Keratinocyte (primary cell): ENCODE measurements around the gene TSPAN17. TPM values are rescaled to one million over a fixed set of nuclear protein-coding genes. Genes with fewer than 3 reads are reported as not detected.

Experiments
- DNase-seq: peaks from one replicate; pipeline ENCODE4 v3.0.0-alpha.2; 2011; ENCODE audit warnings: low read depth, missing footprints, low spot score
- FAIRE-seq: peaks from 2 replicates; lab custom pipeline; 2011; peaks lifted over from hg19 to GRCh38; lab: Jason Lieb, UNC
- H2AFZ ChIP-seq: 2 replicates; pipeline ENCODE4 v1.6.0; 2012; ENCODE audit warnings: low read length, control low read depth, inconsistent platforms; ENCODE audit not compliant: control insufficient read depth
- H3K27ac ChIP-seq: 2 replicates; pipeline ENCODE4 v1.5.1; 2011; ENCODE audit warnings: low read length; ENCODE audit not compliant: control insufficient read depth, insufficient read depth
- H3K27me3 ChIP-seq: 3 replicates; pipeline ENCODE4 v1.6.0; 2011; ENCODE audit warnings: low read length; ENCODE audit not compliant: control insufficient read depth, insufficient read depth; ENCODE audit errors: extremely low read depth
- H3K36me3 ChIP-seq, 2 experiments: 2 replicates in 1 of 2; 3 replicates in 1 of 2; pipeline ENCODE4 v1.5.1; 2011; ENCODE audit warnings: low read length in 2 of 2, mild to moderate bottlenecking in 1 of 2; ENCODE audit not compliant: control insufficient read depth in 2 of 2, insufficient read depth in 2 of 2; ENCODE audit errors: extremely low read depth in 1 of 2
- H3K4me1 ChIP-seq: 3 replicates; pipeline ENCODE4 v1.5.1; 2011; ENCODE audit warnings: low read length; ENCODE audit not compliant: control insufficient read depth, insufficient read depth; ENCODE audit errors: extremely low read depth
- H3K4me2 ChIP-seq: 3 replicates; pipeline ENCODE4 v1.6.0; 2011; ENCODE audit warnings: low read depth, low read length; ENCODE audit not compliant: control insufficient read depth, insufficient read depth; ENCODE audit errors: extremely low read depth
- H3K4me3 ChIP-seq, 3 experiments: fragments of 200-600 bp in 1 of 3; sonication (generic) in 1 of 3; 2 replicates in 2 of 3; 3 replicates in 1 of 3; pipeline ENCODE4 v1.5.1; 2011 to 2016; ENCODE audit warnings: low read length in 3 of 3, mild to moderate bottlenecking in 3 of 3, control low read depth in 2 of 3, inconsistent platforms in 1 of 3, low read depth in 1 of 3, mixed read lengths in 1 of 3, mixed run types in 1 of 3, moderate library complexity in 1 of 3; ENCODE audit not compliant: control insufficient read depth in 2 of 3, insufficient read depth in 2 of 3; ENCODE audit errors: extremely low read depth in 1 of 3
- H3K79me2 ChIP-seq: 2 replicates; pipeline ENCODE4 v1.6.0; 2012; ENCODE audit warnings: low read length; ENCODE audit not compliant: control insufficient read depth, insufficient read depth
- H3K9ac ChIP-seq: 3 replicates; pipeline ENCODE4 v1.6.0; 2011; ENCODE audit warnings: low read length; ENCODE audit not compliant: control insufficient read depth, insufficient read depth; ENCODE audit errors: extremely low read depth
- H3K9me1 ChIP-seq: 3 replicates; pipeline ENCODE4 v1.6.0; 2011; ENCODE audit warnings: low read length; ENCODE audit not compliant: control insufficient read depth, insufficient read depth; ENCODE audit errors: extremely low read depth
- H3K9me3 ChIP-seq: 2 replicates; pipeline ENCODE4 v1.5.1; 2012; ENCODE audit warnings: low read depth, low read length; ENCODE audit not compliant: control insufficient read depth
- H4K20me1 ChIP-seq: 3 replicates; pipeline ENCODE4 v1.6.0; 2011; ENCODE audit warnings: low read length; ENCODE audit not compliant: control insufficient read depth, insufficient read depth; ENCODE audit errors: extremely low read depth
- EZH2 ChIP-seq: IDR thresholded peaks from one replicate; pipeline ENCODE4 v1.6.1; 2012; ENCODE audit warnings: inconsistent platforms, mild to moderate bottlenecking, low read length, moderate library complexity
- dilution Hi-C: fragments of 300-500 bp; cut with MboI; formaldehyde crosslinking; loops from one replicate; pipeline ENCODE4 v1.7.0; 2020; ENCODE audit warnings: low sequenced_read_pairs; ENCODE audit not compliant: extremely low pct_ligation_motif_present
- polyA plus RNA-seq, 5 experiments: library from polyadenylated mRNA; depleted of rRNA in 3 of 5; stranded (reverse) in 3 of 5; stranded (forward) in 1 of 5; unstranded in 1 of 5; fragments of >200 nt; gene quantifications; 1 replicate in 1 of 5; 2 replicates in 3 of 5; 3 replicates in 1 of 5; pipeline versions ENCODE4 v1.2.1 to v1.2.3, GENCODE V29; 2011 to 2012; ENCODE audit warnings: missing spikeins in 2 of 5, low read depth in 1 of 5, low replicate concordance in 1 of 5
- TF ChIP-seq, protein P1 (sequence below), 3 experiments: IDR thresholded peaks in 1 of 3; conservative IDR thresholded peaks in 1 of 3; optimal IDR thresholded peaks in 1 of 3; 2 replicates in 2 of 3; 3 replicates in 1 of 3; pipeline versions ENCODE3 to v1.5.1; 2011; ENCODE audit warnings: low read length in 3 of 3, mild to moderate bottlenecking in 3 of 3, moderate library complexity in 2 of 3, control low read depth in 1 of 3, inconsistent platforms in 1 of 3; ENCODE audit not compliant: insufficient read depth in 2 of 3; ENCODE audit errors: extremely low read depth in 1 of 3

The TSPAN17 gene
- polyA plus RNA-seq, 1 donor (not counting 4 experiments of a cell fraction or from before 2014, with no cell fraction given), result 53.1 TPM

DNA sequence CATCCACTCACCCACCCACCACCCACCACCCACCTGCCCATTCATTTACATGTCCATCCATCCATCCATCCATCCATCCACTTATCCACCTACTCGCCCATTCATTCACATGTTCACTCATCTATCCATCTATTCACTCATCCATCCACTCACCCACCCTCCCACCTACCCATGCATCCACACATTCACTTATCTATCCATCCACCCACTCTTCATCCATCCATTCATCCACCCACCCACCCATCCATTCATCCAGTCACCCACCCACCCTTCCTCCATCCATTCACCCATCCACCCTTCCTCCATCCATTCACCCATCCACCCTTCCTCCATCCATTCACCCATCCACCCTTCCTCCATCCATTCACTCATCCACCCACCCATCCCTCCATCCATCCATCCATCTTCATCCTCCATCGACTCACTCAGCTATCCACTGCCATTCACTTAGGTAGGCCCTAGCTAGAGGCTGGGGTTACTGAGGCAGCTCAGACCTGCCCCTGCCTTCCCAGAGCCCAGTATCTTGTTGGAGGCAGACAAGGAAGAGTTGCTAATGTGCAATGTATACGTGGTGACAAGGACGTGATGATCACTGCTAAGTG lies 12.7 kb downstream of the TSPAN17 start:
- Histone ChIP-seq H3K4me2 (no peak overlapping the region), H3K79me2 (no peaks in the 10 kb centered on the region), H3K27ac (no peak overlapping the region), H3K4me1 (no peaks in the 10 kb centered on the region), H3K4me3 (no peak overlapping the region), H3K9me3 (no peaks in the 10 kb centered on the region), H3K9ac (no peak overlapping the region), H3K9me1 (no peaks in the 10 kb centered on the region), H3K27me3 (peaks cover 4% of the 10 kb centered on the region), H4K20me1 (peaks cover 3% of the 10 kb centered on the region), H2AFZ (no peak overlapping the region), H3K36me3 (peaks cover 0 to 4% of the 10 kb centered on the region in 2 experiments)
- no peak for TF ChIP-seq EZH2
- TF ChIP-seq, protein P1, sequence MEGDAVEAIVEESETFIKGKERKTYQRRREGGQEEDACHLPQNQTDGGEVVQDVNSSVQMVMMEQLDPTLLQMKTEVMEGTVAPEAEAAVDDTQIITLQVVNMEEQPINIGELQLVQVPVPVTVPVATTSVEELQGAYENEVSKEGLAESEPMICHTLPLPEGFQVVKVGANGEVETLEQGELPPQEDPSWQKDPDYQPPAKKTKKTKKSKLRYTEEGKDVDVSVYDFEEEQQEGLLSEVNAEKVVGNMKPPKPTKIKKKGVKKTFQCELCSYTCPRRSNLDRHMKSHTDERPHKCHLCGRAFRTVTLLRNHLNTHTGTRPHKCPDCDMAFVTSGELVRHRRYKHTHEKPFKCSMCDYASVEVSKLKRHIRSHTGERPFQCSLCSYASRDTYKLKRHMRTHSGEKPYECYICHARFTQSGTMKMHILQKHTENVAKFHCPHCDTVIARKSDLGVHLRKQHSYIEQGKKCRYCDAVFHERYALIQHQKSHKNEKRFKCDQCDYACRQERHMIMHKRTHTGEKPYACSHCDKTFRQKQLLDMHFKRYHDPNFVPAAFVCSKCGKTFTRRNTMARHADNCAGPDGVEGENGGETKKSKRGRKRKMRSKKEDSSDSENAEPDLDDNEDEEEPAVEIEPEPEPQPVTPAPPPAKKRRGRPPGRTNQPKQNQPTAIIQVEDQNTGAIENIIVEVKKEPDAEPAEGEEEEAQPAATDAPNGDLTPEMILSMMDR (optimal IDR thresholded peaks at IDR 0.05 in 1 of 3, IDR thresholded peaks at IDR 0.05 in 1 of 3, conservative IDR thresholded peaks at IDR 0.05 in 1 of 3; ENCODE audit: extremely low read depth in 1 of 3, insufficient read depth in 2 of 3, low read length in 3 of 3), result no peak
- dilution Hi-C loops, result no loop called here
- DNase-seq (no peak), FAIRE-seq (no peak)

DNA sequence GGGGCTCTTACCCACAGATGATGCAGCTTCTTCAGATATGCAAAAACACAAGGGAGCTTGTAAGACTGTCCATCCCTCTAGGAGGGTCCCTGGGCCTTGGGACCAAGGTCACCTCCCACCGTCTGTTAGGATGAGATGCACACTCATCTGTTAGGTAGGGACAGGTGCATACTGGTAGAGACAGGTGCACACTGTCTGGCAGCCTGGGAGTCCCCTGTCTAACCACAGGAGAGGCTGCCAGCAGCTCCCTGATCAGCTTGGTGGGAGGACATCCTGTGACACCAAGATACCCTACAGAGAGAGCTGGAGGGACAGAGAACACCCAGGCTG lies 13.2 kb downstream of the TSPAN17 start:
- Histone ChIP-seq H3K4me2 (no peak overlapping the region), H3K27me3 (peaks cover 4% of the 10 kb centered on the region), H4K20me1 (peaks cover 3% of the 10 kb centered on the region), H3K9me1 (no peaks in the 10 kb centered on the region), H3K4me3 (no peak overlapping the region), H3K79me2 (no peaks in the 10 kb centered on the region), H3K9ac (no peak overlapping the region), H3K27ac (no peak overlapping the region), H3K36me3 (peaks cover 0 to 4% of the 10 kb centered on the region in 2 experiments), H2AFZ (no peak overlapping the region), H3K9me3 (no peaks in the 10 kb centered on the region), H3K4me1 (no peaks in the 10 kb centered on the region)
- FAIRE-seq (no peak), DNase-seq (no peak)
- dilution Hi-C loops, result no loop called here
- TF ChIP-seq, protein P1 (optimal IDR thresholded peaks at IDR 0.05 in 1 of 3, IDR thresholded peaks at IDR 0.05 in 1 of 3, conservative IDR thresholded peaks at IDR 0.05 in 1 of 3; ENCODE audit: extremely low read depth in 1 of 3, insufficient read depth in 2 of 3, low read length in 3 of 3), result no peak
- TF ChIP-seq EZH2, result no peak
